GOT3 (cell line): ENCODE measurements around the gene STRC.
"Not testable (repeated sequence)": the region's sequence is repeated elsewhere in the genome, so short reads cannot be mapped to it uniquely, and the experiment has no call there.

ENCODE experiments used
- DNase-seq: peaks from one replicate; lab custom pipeline; 2025; ENCODE audit warnings: mixed read lengths; lab: John Stamatoyannopoulos, UW

STRC gene

GRCh38 chr15:43563793-43564192 lies 54.8 kb downstream of the STRC start:
- DNase-seq = not testable (repeated sequence)

- DNase-seq = not testable (repeated sequence)
These were observed 55.8 kb downstream of the STRC start for GRCh38 chr15:43562753-43563152.

DNA sequence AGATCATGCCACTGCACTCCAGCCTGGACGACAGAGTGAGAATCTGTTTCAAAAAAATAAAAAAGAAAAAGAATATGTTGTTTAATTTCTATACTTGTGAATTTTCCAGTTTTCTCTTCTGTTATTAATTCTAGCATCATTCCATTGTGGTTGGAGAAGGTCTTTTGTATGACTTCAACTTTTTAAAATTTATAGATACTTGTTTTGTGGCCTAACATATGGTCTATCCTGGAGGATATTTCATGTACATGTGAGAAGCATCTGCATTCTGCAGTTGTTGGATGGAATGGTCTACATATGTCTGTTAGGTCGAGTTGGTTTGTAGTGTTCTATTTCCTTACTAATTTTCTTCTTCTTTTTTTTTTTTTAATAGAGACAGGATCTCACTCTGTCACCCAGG lies 65.6 kb downstream of the STRC start:
- no peak for DNase-seq

GRCh38 chr15:43552256-43552655 lies 66.3 kb downstream of the STRC start:
- no peak for DNase-seq

- DNase-seq = no peak
These were observed 67.9 kb downstream of the STRC start for GRCh38 chr15:43550527-43551363.
